Colonic mucosa (tissue), 4 donors: ENCODE data around the gene HBM. TPM values are rescaled to one million over a fixed set of nuclear protein-coding genes. Genes with fewer than 3 reads are reported as not detected.
"Not testable (repeated sequence)": the region's sequence is repeated elsewhere in the genome, so short reads cannot be mapped to it uniquely, and the experiment has no call there.

Source experiments
- DNase-seq: peaks from one replicate; pipeline ENCODE4 v3.0.0-alpha.2; 2020
- H3K27ac ChIP-seq: fragments of 200-600 bp; one replicate; pipeline ENCODE4 v1.8.0; 2021
- H3K27me3 ChIP-seq: fragments of 200-600 bp; one replicate; pipeline ENCODE4 v1.8.0; 2021
- H3K36me3 ChIP-seq: fragments of 200-600 bp; one replicate; pipeline ENCODE4 v1.8.0; 2021
- H3K4me1 ChIP-seq: fragments of 200-600 bp; one replicate; pipeline ENCODE4 v1.8.0; 2021; ENCODE audit warnings: mild to moderate bottlenecking
- H3K4me3 ChIP-seq: fragments of 200-600 bp; one replicate; pipeline ENCODE4 v1.8.0; 2021
- H3K9ac ChIP-seq, 2 donors: one replicate each; pipeline ENCODE4 v1.7.0; 2013; ENCODE audit warnings: control low read depth in 2 of 2, low read depth in 2 of 2, low read length in 2 of 2
- H3K9me3 ChIP-seq: fragments of 200-600 bp; one replicate; pipeline ENCODE4 v1.8.0; 2021
- CTCF ChIP-seq: fragments of 200-600 bp; IDR thresholded peaks from one replicate; pipeline ENCODE4 v1.8.0; 2022; ENCODE audit warnings: antibody characterized with exemption, mild to moderate bottlenecking
- intact Hi-C: fragments of 100-400 bp; cut with DNase I; formaldehyde crosslinking; loops from one replicate; pipeline ENCODE4 v1.14.1; 2022
- total RNA-seq, 2 donors: library from RNA; stranded (reverse); fragmentation: NEBNext Ultra II Directional in 1 of 2; extraction: Animal tissue kit (Norgen Biotek cat#: 25700) in 1 of 2; gene quantifications; one replicate each; pipeline ENCODE4 v1.2.1, GENCODE V29; 2021
- donor health status: healthy.
- donor health status: DM: no; HTN: no; CAD: no.
- donor health status: DM: no; HTN: no; CAD: no.

Gene HBM
- total RNA-seq, 2 donors from 2014 or later, result not detected

- DNase-seq, result no peak
- intact Hi-C loops, result no loop called here
- H3K4me3 ChIP-seq, result no peak overlapping the region
- no peak overlapping the region for H3K27ac ChIP-seq
- no peak for TF ChIP-seq CTCF
- no peak overlapping the region for H3K9ac ChIP-seq
- H3K9me3 ChIP-seq, result no peaks in the 10 kb centered on the region
- H3K27me3 ChIP-seq, result no peaks in the 10 kb centered on the region
- H3K36me3 ChIP-seq, result peaks cover 40% of the 10 kb centered on the region
- H3K4me1 ChIP-seq, result no peaks in the 10 kb centered on the region
These were observed 27.7 kb downstream of the HBM start for GRCh38 chr16:193441-193840.

DNA sequence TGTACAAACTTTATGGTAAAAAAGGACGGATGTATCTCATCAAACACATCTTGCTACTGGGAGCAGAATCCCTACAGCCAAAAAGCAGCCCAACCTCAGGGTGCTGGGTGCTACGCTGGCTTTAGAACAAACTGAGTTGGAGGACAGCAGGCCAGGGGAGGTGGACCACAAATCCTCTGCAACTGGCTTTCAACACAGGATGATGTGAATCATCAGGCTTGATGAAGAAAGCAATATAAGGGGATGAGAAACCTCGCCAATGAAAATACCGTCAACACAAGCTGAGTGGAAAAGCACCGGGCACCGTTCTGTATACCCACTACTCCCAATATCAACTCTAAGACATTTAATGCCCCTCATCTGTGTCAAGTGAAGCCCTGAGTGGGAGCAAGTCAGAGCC lies 28.7 kb downstream of the HBM start:
- DNase-seq, result no peak
- Histone ChIP-seq H3K36me3 (peaks cover 34% of the 10 kb centered on the region), H3K4me1 (no peaks in the 10 kb centered on the region), H3K9me3 (no peaks in the 10 kb centered on the region), H3K27me3 (no peaks in the 10 kb centered on the region), H3K9ac (no peak overlapping the region), H3K4me3 (no peak overlapping the region), H3K27ac (no peak overlapping the region)
- intact Hi-C loops, result no loop called here
- TF ChIP-seq CTCF, result no peak

DNA sequence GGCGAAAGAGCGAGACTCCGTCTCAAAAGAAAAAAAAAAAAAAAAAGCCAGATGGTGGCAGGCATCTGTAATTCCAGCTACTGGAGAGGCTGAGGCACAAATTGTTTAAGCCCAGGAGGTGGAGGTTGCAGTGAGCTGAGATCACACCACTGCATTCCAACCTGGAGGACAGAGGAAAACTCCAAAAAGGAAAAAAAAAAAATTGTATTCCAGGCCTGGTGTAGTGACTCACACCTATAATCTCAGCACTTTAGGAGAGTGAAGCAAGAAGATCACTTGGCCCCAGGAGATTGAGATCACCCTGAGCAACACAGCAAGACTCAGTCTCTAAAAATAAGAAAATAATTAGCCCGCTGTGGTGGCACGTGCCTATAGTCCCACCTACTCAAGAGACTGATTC lies 34.6 kb downstream of the HBM start:
- peaks cover 13% of the 10 kb centered on the region for H3K36me3 ChIP-seq
- TF ChIP-seq CTCF, result no peak
- no peaks in the 10 kb centered on the region for H3K9me3 ChIP-seq
- no peak overlapping the region for H3K9ac ChIP-seq
- no peaks in the 10 kb centered on the region for H3K27me3 ChIP-seq
- DNase-seq, result no peak
- intact Hi-C loops, result no loop called here
- no peak overlapping the region for H3K4me3 ChIP-seq
- no peak overlapping the region for H3K27ac ChIP-seq
- no peaks in the 10 kb centered on the region for H3K4me1 ChIP-seq

DNA sequence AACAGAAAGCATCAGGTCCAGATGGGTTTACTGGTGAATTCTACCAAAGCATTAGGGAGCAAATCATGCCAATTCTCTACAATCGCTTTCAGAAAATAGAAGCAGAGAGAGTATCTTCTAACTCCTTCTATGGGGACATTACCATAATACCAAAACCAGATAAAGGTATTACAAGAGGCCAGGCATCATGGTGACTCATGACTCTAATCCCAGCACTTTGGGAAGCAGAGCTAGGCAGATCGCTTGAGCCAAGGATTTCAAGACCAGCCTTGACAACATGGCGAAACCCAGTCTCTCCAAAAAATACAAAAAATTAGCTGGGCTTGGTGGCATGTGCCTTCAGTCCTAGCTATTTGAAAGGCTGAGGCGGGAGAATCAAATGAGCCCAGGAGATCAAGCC lies 37.5 kb downstream of the HBM start:
- H3K36me3 ChIP-seq, result peaks cover 7% of the 10 kb centered on the region
- DNase-seq, result no peak
- H3K27ac ChIP-seq, result no peak overlapping the region
- intact Hi-C loops, result no loop called here
- H3K4me1 ChIP-seq, result no peaks in the 10 kb centered on the region
- H3K4me3 ChIP-seq, result no peak overlapping the region
- H3K27me3 ChIP-seq, result no peaks in the 10 kb centered on the region
- H3K9me3 ChIP-seq, result no peaks in the 10 kb centered on the region
- TF ChIP-seq CTCF, result no peak
- no peak overlapping the region for H3K9ac ChIP-seq

DNA sequence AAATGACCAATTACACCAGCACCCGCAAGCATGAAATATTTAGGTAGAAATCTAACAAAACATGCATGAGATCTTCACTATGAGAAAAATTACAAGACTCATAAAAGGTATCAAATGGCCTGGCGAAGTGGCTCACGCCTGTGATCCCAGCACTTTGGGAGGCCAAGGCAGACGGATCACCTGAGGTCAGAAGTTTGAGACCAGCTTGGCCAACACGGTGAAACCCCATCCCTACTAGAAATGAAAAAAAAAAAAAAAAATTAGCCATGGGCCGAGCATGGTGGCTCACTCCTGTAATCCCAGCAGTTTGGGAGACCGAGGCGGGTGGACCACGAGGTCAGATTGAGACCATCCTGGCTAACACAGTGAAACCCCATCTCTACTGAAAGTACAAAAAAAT lies 38.3 kb downstream of the HBM start:
- DNase-seq, H3K36me3 ChIP-seq, H3K9me3 ChIP-seq, H3K27me3 ChIP-seq, H3K4me1 ChIP-seq, H3K9ac ChIP-seq, intact Hi-C loops, H3K27ac ChIP-seq, H3K4me3 ChIP-seq: not testable (repeated sequence)

DNA sequence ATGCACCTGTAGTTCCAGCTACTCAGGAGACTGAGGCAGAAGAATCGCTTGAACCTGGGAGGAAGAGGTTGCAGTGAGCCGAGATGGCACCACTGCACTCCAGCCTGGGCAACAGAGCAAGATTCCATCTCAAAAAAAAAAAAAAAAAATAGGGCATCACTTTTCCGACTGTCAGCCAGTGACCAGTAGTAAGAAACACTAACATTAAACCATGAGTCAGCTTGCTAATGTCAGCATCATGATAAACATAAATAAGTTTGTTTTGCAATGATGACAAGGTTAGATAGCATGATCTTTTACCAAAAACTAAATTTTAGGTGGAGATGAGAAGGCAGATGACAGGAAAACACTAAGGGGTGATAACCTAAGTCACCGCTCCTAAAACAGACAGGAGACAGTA lies 43.6 kb downstream of the HBM start:
- not testable (repeated sequence) for H3K36me3 ChIP-seq, H3K4me1 ChIP-seq, H3K27me3 ChIP-seq

DNA sequence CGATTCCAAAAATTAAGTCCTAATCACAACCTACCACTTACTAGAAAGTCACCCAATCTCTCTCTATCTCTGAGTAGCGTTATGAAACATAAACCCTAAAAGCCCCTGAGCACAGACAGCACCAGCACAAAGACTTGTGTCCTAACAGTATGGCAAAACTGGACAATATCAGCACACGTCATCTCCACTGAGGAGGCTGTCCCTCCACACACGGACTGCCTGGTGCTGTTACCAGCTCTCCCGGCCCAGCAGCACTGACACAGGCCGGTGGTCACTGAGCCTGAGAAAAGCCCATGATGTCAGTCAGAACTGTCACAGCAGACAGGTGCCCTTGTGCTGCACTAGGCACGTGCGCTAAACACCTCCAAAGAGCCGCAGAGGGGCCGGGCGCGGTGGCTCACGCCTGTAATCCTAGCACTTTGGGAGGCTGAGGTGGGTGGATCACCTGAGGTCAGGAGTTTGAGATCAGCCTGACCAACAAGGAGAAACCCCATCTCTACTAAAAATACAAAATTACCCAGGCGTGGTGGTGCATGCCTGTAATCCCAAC lies 45.9 kb downstream of the HBM start:
- not testable (repeated sequence) for H3K9me3 ChIP-seq, DNase-seq, H3K36me3 ChIP-seq

More for the DNA sequence above, 43.6 kb downstream of the HBM start:
- intact Hi-C loops, H3K4me3 ChIP-seq, DNase-seq, H3K9me3 ChIP-seq, H3K27ac ChIP-seq, H3K9ac ChIP-seq: not testable (repeated sequence)

More for the DNA sequence above, 45.9 kb downstream of the HBM start:
- H3K27ac ChIP-seq, H3K9ac ChIP-seq, H3K4me3 ChIP-seq, H3K27me3 ChIP-seq, H3K4me1 ChIP-seq, intact Hi-C loops: not testable (repeated sequence)
